Breast epithelium (tissue), 4 donors: ENCODE measurements around the gene HMGXB4. TPM values are rescaled to one million over a fixed set of nuclear protein-coding genes. Genes with fewer than 3 reads are reported as not detected.

Experiments
- DNase-seq, 2 donors: peaks; one replicate each; pipeline ENCODE4 v3.0.0-alpha.2; 2019; ENCODE audit warnings: low spot score in 2 of 2
- H3K27ac ChIP-seq, 2 donors: fragments of 200-600 bp; sonication (generic) in 1 of 2; one replicate each; pipeline ENCODE4 v1.5.1; 2016 to 2019; ENCODE audit warnings: mild to moderate bottlenecking in 1 of 2
- H3K27me3 ChIP-seq, 2 donors: fragments of 200-600 bp; sonication (generic) in 1 of 2; one replicate each; pipeline versions ENCODE4 v1.5.1 to v1.6.0; 2017 to 2019; ENCODE audit warnings: control low read depth in 1 of 2, mild to moderate bottlenecking in 1 of 2
- H3K36me3 ChIP-seq: fragments of 200-600 bp; one replicate; pipeline ENCODE4 v1.5.1; 2019
- H3K4me1 ChIP-seq, 2 donors: fragments of 200-600 bp; sonication (generic); one replicate each; pipeline ENCODE4 v1.5.1; 2016 to 2019; ENCODE audit warnings: control low read depth in 1 of 2
- H3K4me3 ChIP-seq, 3 donors: fragments of 200-600 bp; sonication (generic); 1 replicate in 2 of 3; 2 replicates in 1 of 3; pipeline ENCODE4 v1.5.1; 2016 to 2019; ENCODE audit warnings: mild to moderate bottlenecking in 3 of 3, moderate library complexity in 2 of 3
- H3K9me3 ChIP-seq, 2 donors: fragments of 200-600 bp; sonication (generic) in 1 of 2; one replicate each; pipeline ENCODE4 v1.5.1; 2016 to 2019; ENCODE audit warnings: control low read depth in 1 of 2
- CTCF ChIP-seq, 3 donors: fragments of 450-650 bp; IDR thresholded peaks; one replicate each; pipeline ENCODE4 v1.5.1; 2016 to 2017; ENCODE audit warnings: antibody characterized with exemption in 3 of 3, mild to moderate bottlenecking in 3 of 3, moderate library complexity in 3 of 3
- POLR2A ChIP-seq: fragments of 450-650 bp; IDR thresholded peaks from one replicate; pipeline ENCODE4 v1.6.1; 2016; ENCODE audit warnings: antibody characterized with exemption, mild to moderate bottlenecking, moderate library complexity
- POLR2AphosphoS5 ChIP-seq, 3 donors: sonication (generic); formaldehyde crosslinking; IDR thresholded peaks; one replicate each; pipeline ENCODE4 v1.6.1; 2017; ENCODE audit warnings: antibody characterized with exemption in 3 of 3
- intact Hi-C: fragments of 100-400 bp; cut with DNase I; formaldehyde crosslinking; loops from one replicate; pipeline ENCODE4 v1.15.1; 2023; ENCODE audit warnings: low total_unique reads
- total RNA-seq, 3 donors: library from RNA; depleted of rRNA; stranded (reverse); fragments of >200 nt; gene quantifications; one replicate each; pipeline ENCODE4 v1.1.0, GENCODE V29; 2016

The HMGXB4 gene
- total RNA-seq, 3 donors from 2014 or later: 12.8 to 28.5 (median 26.2) TPM

DNA sequence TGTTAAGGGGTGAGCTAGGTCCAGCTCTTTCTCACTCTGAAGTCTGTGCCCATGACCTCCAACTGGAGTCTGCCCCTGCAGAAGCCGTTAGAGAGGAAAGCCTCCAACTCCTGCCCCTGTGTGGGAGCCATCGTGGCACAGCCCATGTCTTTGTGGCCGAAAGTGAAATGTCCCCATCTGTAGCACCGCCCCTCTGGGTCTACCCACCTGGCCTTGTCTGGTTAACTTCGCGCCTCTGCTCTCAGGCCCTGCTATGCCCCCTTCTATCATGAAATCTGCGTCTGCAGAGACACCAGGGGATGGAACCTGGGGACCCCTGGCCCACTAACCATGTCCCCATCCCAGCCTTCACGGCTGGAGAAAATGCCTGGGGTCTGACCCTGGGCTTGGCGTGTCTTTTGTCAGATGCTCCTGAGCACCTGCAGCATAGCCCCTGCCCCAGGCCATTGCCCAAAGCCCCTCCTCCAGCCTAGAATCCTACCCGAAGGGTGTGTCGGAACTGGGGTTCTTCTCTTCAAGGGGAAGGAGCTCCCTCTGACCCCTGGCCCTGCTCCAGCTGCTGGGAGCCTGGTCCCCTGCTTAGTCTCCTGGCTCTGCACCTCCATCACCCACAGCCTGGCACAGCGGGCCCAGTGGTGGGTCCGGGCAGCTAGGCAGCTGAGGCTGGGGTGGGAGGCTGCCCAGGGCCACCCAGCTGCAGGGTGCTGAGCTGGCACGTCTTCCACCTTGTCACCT, 87.8 kb downstream of the HMGXB4 start:
- no peaks in the 10 kb centered on the region for H3K9me3 ChIP-seq
- H3K4me1 ChIP-seq: peaks cover 0 to 3% of the 10 kb centered on the region in 2 donors
- H3K27me3 ChIP-seq: no peaks in the 10 kb centered on the region
- DNase-seq: no peak
- H3K36me3 ChIP-seq: peaks cover 12% of the 10 kb centered on the region
- H3K27ac ChIP-seq: no peak overlapping the region
- intact Hi-C loops: loop anchor here (10.0 kb wide), 1 partner anchor 240 kb away; no protein-coding TSS in a partner anchor
- TF ChIP-seq CTCF (IDR thresholded peaks at IDR 0.05) (no peak), POLR2A (no peak), POLR2AphosphoS5 (IDR thresholded peaks at IDR 0.05) (no peak)
- H3K4me3 ChIP-seq: no peak overlapping the region

Other genes starting within 250 kb of the HMGXB4 start
- gene ISX, start 191.3 kb upstream of the HMGXB4 start, total RNA-seq: under 1 TPM in 1 of 3 donors, not detected in 2; under 0.01 TPM
- gene TOM1, start 42.4 kb downstream of the HMGXB4 start, total RNA-seq: 100 to 1,000 TPM in 2 of 3 donors, 10 to 100 TPM in 1; 85.6 to 106 (median 105) TPM
- 10 to 100 TPM; 11.5 to 38.6 (median 21.3) TPM for gene HMOX1, start 123.6 kb downstream of the HMGXB4 start, total RNA-seq
- 10 to 100 TPM; 16.4 to 23.3 (median 16.8) TPM for gene MCM5, start 142.6 kb downstream of the HMGXB4 start, total RNA-seq